Loucy (cell line): Measurements from ENCODE around the gene EGFL7.

Experiments used
- H2AFZ ChIP-seq: fragments of 200-600 bp; sonication (generic); 2 replicates; pipeline ENCODE4 v1.6.0; 2016; ENCODE audit warnings: antibody characterized with exemption, mild to moderate bottlenecking, low read length, moderate library complexity
- H3F3A ChIP-seq: fragments of 200-600 bp; 2 replicates; pipeline ENCODE4 v1.6.0; 2016; ENCODE audit warnings: antibody characterized with exemption, low read depth, mild to moderate bottlenecking
- H3K27me3 ChIP-seq: fragments of 200-600 bp; sonication (generic); 2 replicates; pipeline ENCODE4 v1.6.1; 2014; ENCODE audit warnings: low read length, mild to moderate bottlenecking; ENCODE audit not compliant: insufficient read depth, poor library complexity, severe bottlenecking
- H3K36me3 ChIP-seq: fragments of 200-600 bp; sonication (generic); 2 replicates; pipeline ENCODE4 v1.6.1; 2016; ENCODE audit warnings: low read length; ENCODE audit not compliant: insufficient read depth
- H3K4me1 ChIP-seq: fragments of 200-600 bp; sonication (generic); 2 replicates; pipeline ENCODE4 v1.5.1; 2014; ENCODE audit warnings: low read length, mild to moderate bottlenecking; ENCODE audit not compliant: insufficient read depth, poor library complexity, severe bottlenecking
- H3K4me2 ChIP-seq: fragments of 200-600 bp; sonication (generic); 2 replicates; pipeline ENCODE4 v1.6.0; 2014; ENCODE audit warnings: antibody characterized with exemption, low read length, low read depth, mild to moderate bottlenecking; ENCODE audit not compliant: poor library complexity, severe bottlenecking
- H3K4me3 ChIP-seq: fragments of 200-600 bp; sonication (generic); 2 replicates; pipeline ENCODE4 v1.5.1; 2014; ENCODE audit warnings: low read length, mild to moderate bottlenecking, mixed read lengths; ENCODE audit not compliant: poor library complexity, severe bottlenecking
- H3K79me2 ChIP-seq: fragments of 200-600 bp; sonication (generic); 2 replicates; pipeline ENCODE4 v1.6.1; 2014; ENCODE audit warnings: low read length; ENCODE audit not compliant: insufficient read depth
- H3K9ac ChIP-seq: fragments of 200-600 bp; sonication (generic); 2 replicates; pipeline ENCODE4 v1.6.0; 2014; ENCODE audit warnings: mild to moderate bottlenecking, low read depth, low read length, moderate library complexity; ENCODE audit not compliant: poor library complexity, severe bottlenecking
- H3K9me2 ChIP-seq: fragments of 200-600 bp; sonication (generic); replicated peaks from 2 replicates; pipeline ENCODE4 v1.6.1; 2016; ENCODE audit warnings: low read depth, low read length, mixed read lengths
- H3K9me3 ChIP-seq: fragments of 200-600 bp; sonication (generic); 2 replicates; pipeline ENCODE4 v1.6.1; 2014; ENCODE audit warnings: mild to moderate bottlenecking, antibody characterized with exemption, low read length, low read depth; ENCODE audit not compliant: insufficient read depth
- H4K20me1 ChIP-seq: fragments of 200-600 bp; sonication (generic); 2 replicates; pipeline ENCODE4 v1.6.0; 2014; ENCODE audit warnings: antibody characterized with exemption, low read length, mild to moderate bottlenecking; ENCODE audit not compliant: insufficient read depth, poor library complexity, severe bottlenecking
- EZH2phosphoT487 ChIP-seq: fragments of 200-600 bp; IDR thresholded peaks from 2 replicates; pipeline ENCODE4 v1.6.1; 2018; ENCODE audit warnings: antibody characterized with exemption, mild to moderate bottlenecking, moderate library complexity, borderline replicate concordance
- TF ChIP-seq, protein P1 (sequence below): fragments of 200-600 bp; sonication (generic); conservative IDR thresholded peaks from 2 replicates; pipeline ENCODE4 v1.5.1; 2014; ENCODE audit warnings: mild to moderate bottlenecking, antibody characterized with exemption, low read length

EGFL7 gene

GRCh38 chr9:136668983-136669790, 6.5 kb downstream of the EGFL7 start:
- no peaks in the 10 kb centered on the region for H3K27me3 ChIP-seq
- no peak overlapping the region for H2AFZ ChIP-seq
- H4K20me1 ChIP-seq, result no peaks in the 10 kb centered on the region

GRCh38 chr9:136669791-136670464, 7.2 kb downstream of the EGFL7 start:
- Histone ChIP-seq H3K36me3 (peaks cover 10% of the 10 kb centered on the region; the same call in 1 of the 2 replicates), H3K9me2 (no peaks in the 10 kb centered on the region), H3F3A (no peaks in the 10 kb centered on the region), H4K20me1 (no peaks in the 10 kb centered on the region), H3K79me2 (no peaks in the 10 kb centered on the region), H3K9ac (no peak overlapping the region), H2AFZ (no peak overlapping the region), H3K4me3 (no peak overlapping the region), H3K27me3 (no peaks in the 10 kb centered on the region), H3K4me1 (no peaks in the 10 kb centered on the region), H3K4me2 (no peak overlapping the region), H3K9me3 (no peaks in the 10 kb centered on the region)
- no peak for TF ChIP-seq EZH2phosphoT487
- TF ChIP-seq, protein P1, sequence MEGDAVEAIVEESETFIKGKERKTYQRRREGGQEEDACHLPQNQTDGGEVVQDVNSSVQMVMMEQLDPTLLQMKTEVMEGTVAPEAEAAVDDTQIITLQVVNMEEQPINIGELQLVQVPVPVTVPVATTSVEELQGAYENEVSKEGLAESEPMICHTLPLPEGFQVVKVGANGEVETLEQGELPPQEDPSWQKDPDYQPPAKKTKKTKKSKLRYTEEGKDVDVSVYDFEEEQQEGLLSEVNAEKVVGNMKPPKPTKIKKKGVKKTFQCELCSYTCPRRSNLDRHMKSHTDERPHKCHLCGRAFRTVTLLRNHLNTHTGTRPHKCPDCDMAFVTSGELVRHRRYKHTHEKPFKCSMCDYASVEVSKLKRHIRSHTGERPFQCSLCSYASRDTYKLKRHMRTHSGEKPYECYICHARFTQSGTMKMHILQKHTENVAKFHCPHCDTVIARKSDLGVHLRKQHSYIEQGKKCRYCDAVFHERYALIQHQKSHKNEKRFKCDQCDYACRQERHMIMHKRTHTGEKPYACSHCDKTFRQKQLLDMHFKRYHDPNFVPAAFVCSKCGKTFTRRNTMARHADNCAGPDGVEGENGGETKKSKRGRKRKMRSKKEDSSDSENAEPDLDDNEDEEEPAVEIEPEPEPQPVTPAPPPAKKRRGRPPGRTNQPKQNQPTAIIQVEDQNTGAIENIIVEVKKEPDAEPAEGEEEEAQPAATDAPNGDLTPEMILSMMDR, result no peak

More at GRCh38 chr9:136668983-136669790, 6.5 kb downstream of the EGFL7 start:
- no peak overlapping the region for H3K4me3 ChIP-seq
- no peaks in the 10 kb centered on the region for H3F3A ChIP-seq
- no peaks in the 10 kb centered on the region for H3K9me2 ChIP-seq
- no peaks in the 10 kb centered on the region for H3K79me2 ChIP-seq
- H3K9ac ChIP-seq, result no peak overlapping the region
- no peak for TF ChIP-seq EZH2phosphoT487
- TF ChIP-seq, protein P1, result no peak
- peaks cover 2% of the 10 kb centered on the region; the same call in 1 of the 2 replicates for H3K36me3 ChIP-seq
- H3K9me3 ChIP-seq, result no peaks in the 10 kb centered on the region
- no peaks in the 10 kb centered on the region for H3K4me1 ChIP-seq
- no peak overlapping the region for H3K4me2 ChIP-seq

DNA sequence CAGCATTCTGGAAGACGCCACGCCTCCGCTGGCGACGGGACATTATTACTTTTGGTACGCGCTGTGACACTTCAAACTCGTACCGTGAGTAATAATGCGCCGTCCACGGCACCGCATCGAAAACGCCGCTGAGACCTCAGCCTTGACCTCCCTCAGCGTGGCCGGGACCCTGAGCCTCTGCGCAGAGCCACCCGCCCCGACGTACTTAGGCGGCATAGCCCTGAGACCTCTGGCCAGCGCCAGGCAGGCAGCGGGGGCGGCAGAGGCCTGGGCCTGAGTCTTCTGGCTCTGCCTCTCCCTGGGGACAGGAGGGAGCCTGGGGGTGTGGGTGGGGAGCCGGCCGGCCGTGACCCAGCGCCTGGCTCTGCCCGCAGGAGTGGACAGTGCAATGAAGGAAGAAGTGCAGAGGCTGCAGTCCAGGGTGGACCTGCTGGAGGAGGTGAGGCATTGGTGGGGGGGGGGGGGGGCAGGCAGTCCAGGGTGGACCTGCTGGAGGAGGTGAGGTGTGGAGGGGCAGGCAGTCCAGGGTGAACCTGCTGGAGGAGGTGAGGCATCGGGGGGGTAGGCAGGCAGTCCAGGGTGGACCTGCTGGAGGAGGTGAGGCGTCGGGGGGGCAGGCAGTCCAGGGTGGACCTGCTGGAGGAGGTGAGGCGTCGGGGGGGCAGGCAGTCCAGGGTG, 8.0 kb downstream of the EGFL7 start:
- no peaks in the 10 kb centered on the region for H3K79me2 ChIP-seq
- peaks cover 10% of the 10 kb centered on the region; the same call in 1 of the 2 replicates for H3K36me3 ChIP-seq
- H3K4me2 ChIP-seq, result no peak overlapping the region
- no peaks in the 10 kb centered on the region for H4K20me1 ChIP-seq
- H2AFZ ChIP-seq, result no peak overlapping the region
- no peak for TF ChIP-seq EZH2phosphoT487
- TF ChIP-seq, protein P1, result no peak
- H3F3A ChIP-seq, result no peaks in the 10 kb centered on the region
- H3K4me3 ChIP-seq, result no peak overlapping the region
- H3K9me2 ChIP-seq, result no peaks in the 10 kb centered on the region
- H3K9me3 ChIP-seq, result no peaks in the 10 kb centered on the region
- no peak overlapping the region for H3K9ac ChIP-seq
- H3K27me3 ChIP-seq, result no peaks in the 10 kb centered on the region
- H3K4me1 ChIP-seq, result no peaks in the 10 kb centered on the region
